ENCODE data around the gene COL16A1. TPM values are rescaled to one million over a fixed set of nuclear protein-coding genes. Genes with fewer than 3 reads are reported as not detected.

Gene COL16A1
- total RNA-seq, 4 donors from 2014 or later: 4.3 to 11.4 (median 5.3) TPM

DNA sequence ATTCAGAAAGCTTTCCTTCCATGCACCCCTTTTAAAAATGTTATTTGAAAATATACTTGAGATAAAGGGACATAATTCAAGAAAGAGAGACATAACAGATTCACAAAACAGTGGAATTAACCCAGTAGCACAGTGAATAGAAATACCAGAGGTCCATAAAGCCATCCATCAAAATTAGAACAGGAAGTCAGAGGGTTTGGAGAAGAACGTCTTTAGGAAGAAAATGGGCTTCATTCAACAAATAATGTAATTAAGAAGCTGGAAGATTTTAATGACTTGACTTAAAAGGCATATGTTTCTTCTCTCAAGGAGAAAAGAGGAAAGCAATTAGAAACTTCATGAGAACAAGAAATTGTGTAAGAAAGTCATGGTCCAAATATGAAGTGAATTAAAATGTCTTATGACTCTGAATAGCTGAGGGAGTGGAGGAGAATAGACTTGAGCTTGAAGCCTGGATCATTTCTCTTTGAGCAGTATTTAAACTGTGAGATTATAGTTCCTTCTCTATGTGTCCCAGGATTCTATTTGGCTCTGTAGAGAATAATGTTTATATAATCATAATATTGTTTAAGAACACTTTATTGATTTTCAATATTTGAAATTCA lies 94.2 kb downstream of the COL16A1 start:
- in situ Hi-C loops (cut with MboI; ENCODE audit: low sequenced_read_pairs in 4 of 4): no loop called here
- H3K36me3 ChIP-seq: no peaks in the 10 kb centered on the region
- no peaks in the 10 kb centered on the region for H3K27me3 ChIP-seq
- intact Hi-C loops (cut with DNase I; ENCODE audit: low total_unique reads): no loop called here
- no peak for DNase-seq
- no peak overlapping the region for H3K4me3 ChIP-seq
- no peaks in the 10 kb centered on the region for H3K4me1 ChIP-seq
- H3K27ac ChIP-seq: no peak overlapping the region
- TF ChIP-seq, protein P1, sequence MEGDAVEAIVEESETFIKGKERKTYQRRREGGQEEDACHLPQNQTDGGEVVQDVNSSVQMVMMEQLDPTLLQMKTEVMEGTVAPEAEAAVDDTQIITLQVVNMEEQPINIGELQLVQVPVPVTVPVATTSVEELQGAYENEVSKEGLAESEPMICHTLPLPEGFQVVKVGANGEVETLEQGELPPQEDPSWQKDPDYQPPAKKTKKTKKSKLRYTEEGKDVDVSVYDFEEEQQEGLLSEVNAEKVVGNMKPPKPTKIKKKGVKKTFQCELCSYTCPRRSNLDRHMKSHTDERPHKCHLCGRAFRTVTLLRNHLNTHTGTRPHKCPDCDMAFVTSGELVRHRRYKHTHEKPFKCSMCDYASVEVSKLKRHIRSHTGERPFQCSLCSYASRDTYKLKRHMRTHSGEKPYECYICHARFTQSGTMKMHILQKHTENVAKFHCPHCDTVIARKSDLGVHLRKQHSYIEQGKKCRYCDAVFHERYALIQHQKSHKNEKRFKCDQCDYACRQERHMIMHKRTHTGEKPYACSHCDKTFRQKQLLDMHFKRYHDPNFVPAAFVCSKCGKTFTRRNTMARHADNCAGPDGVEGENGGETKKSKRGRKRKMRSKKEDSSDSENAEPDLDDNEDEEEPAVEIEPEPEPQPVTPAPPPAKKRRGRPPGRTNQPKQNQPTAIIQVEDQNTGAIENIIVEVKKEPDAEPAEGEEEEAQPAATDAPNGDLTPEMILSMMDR (IDR thresholded peaks at IDR 0.05 in 4 of 5, conservative IDR thresholded peaks at IDR 0.05 in 1 of 5): no peak
- TF ChIP-seq POLR2A (IDR thresholded peaks at IDR 0.05): no peak
- no peaks in the 10 kb centered on the region for H3K9me3 ChIP-seq
- ATAC-seq: no peak

DNA sequence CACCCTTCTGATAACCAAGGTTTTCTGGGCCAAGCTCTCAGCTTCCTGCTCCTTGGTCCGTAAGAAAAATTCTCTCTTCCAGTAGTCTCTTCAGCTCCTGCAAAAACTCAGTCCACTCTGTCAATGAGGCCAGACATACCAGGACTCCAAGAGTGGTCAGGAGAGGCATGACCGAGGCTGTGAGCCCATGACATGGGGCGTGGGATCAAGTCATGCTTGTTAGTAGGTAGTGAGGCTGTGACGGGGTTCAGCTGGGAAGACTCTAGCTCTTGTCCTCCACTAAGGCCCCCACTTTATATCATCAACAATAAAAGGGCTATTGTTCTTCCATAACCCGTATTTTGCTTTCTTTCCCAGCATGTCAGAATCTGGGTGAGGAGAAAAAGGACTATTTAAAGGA lies 96.5 kb downstream of the COL16A1 start:
- Histone ChIP-seq H3K9me3 (no peaks in the 10 kb centered on the region), H3K27ac (no peak overlapping the region), H3K4me1 (no peaks in the 10 kb centered on the region), H3K36me3 (no peaks in the 10 kb centered on the region), H3K27me3 (no peaks in the 10 kb centered on the region), H3K4me3 (no peak overlapping the region)
- DNase-seq: no peak
- in situ Hi-C loops (cut with MboI; ENCODE audit: low sequenced_read_pairs in 4 of 4) (no loop called here), intact Hi-C loops (cut with DNase I; ENCODE audit: low total_unique reads) (no loop called here)
- TF ChIP-seq, protein P1 (IDR thresholded peaks at IDR 0.05 in 4 of 5, conservative IDR thresholded peaks at IDR 0.05 in 1 of 5): no peak
- no peak for ATAC-seq

DNA sequence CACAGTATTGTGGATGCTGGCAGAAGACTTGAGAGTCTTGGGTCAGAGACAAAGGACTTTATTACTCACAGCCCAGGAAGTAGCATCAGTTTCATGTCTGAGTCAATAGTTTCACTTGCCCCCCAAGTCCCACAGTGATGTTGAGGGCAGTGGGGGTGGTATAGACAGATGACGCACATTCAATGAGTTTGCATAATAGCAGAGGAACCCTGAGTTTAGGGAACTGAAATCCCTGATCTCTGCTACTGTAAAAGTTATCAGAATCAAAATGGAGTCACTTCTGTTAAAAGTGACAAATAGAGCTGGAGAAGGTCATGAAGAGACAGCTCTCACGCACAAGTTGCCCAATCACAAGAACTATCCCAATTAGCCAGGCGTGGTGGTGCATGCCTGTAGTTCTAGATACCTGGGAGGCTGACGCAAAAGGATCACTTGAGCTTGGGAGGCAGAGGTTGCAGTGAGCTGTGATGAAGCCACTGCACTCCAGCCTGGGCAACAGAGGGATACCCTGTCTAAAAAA lies 97.8 kb downstream of the COL16A1 start:
- Histone ChIP-seq H3K27ac (no peak overlapping the region), H3K27me3 (no peaks in the 10 kb centered on the region), H3K36me3 (no peaks in the 10 kb centered on the region), H3K4me3 (no peak overlapping the region), H3K9me3 (no peaks in the 10 kb centered on the region), H3K4me1 (no peaks in the 10 kb centered on the region)
- no peak for ATAC-seq
- in situ Hi-C loops (cut with MboI; ENCODE audit: low sequenced_read_pairs in 4 of 4) (no loop called here), intact Hi-C loops (cut with DNase I; ENCODE audit: low total_unique reads) (no loop called here)
- TF ChIP-seq, protein P1 (IDR thresholded peaks at IDR 0.05 in 4 of 5, conservative IDR thresholded peaks at IDR 0.05 in 1 of 5): no peak
- no peak for TF ChIP-seq POLR2A (IDR thresholded peaks at IDR 0.05)
- DNase-seq: no peak

Other genes with a start within 250 kb of the COL16A1 start
- gene TINAGL1, start 127.5 kb downstream of the COL16A1 start, total RNA-seq: 100 to 1,000 TPM in 2 of 4 donors, 10 to 100 TPM in 2; 50.3 to 120 (median 105) TPM
- gene HCRTR1, start 86.3 kb downstream of the COL16A1 start, total RNA-seq: under 1 TPM in 1 of 4 donors, not detected in 3; 0.59 TPM
- 10 to 100 TPM; 29.5 to 53.1 (median 42.7) TPM for gene PEF1, start 59.1 kb downstream of the COL16A1 start, total RNA-seq
- gene ADGRB2, start 60.3 kb upstream of the COL16A1 start, total RNA-seq: 1 to 10 TPM in 3 of 4 donors, not detected in 1; 1.1 to 2.2 (median 1.7) TPM
- not detected for gene SPOCD1, start 112.0 kb upstream of the COL16A1 start, total RNA-seq
- gene PTP4A2, start 234.4 kb upstream of the COL16A1 start, total RNA-seq: 100 to 1,000 TPM; 294 to 522 (median 353) TPM

Measured in gastrocnemius medialis (tissue), 4 donors.